Measurements from ENCODE around the gene MKRN2OS.
A peak's percentile ranks its signal among the peaks of the same experiment; 100 is the strongest.

The MKRN2OS gene

DNA sequence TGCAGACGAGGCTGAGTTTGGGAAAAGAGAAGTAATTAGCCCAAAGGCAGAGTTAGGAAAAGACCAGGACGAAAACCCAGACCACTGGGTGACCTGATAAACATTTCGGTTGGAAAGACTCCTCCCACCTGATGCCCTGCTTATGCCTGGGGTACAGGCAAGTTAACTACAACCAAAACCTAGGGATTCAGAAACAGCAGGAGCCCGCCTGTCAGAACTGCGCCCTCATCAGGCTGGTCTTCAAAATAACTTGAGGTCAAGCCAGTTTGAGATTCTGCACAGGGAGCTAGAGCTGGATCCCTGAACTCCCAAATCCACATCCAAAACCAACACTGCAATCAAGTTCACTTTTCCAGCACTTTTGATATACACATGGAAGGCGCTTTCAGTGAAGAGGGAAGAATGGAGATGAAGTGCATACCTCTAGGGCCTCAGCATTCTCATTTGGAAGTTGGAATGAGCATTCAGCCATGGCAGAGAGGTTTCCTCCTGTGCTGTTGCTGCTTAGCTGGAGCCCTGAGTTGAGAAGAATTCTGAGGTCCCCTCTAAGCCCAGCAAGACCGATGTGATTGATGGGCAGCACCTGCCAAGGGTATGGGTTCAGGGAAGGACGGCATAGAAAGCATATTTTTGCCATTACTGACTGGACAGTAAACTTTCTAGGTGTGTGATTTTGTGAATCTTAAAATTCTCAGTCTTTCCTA is 49.4 kb downstream of the MKRN2OS start:
- no peak overlapping the region for H3K27ac ChIP-seq
- DNase-seq (ENCODE audit: low spot score) = no peak
- no peak overlapping the region for H3K4me3 ChIP-seq

DNA sequence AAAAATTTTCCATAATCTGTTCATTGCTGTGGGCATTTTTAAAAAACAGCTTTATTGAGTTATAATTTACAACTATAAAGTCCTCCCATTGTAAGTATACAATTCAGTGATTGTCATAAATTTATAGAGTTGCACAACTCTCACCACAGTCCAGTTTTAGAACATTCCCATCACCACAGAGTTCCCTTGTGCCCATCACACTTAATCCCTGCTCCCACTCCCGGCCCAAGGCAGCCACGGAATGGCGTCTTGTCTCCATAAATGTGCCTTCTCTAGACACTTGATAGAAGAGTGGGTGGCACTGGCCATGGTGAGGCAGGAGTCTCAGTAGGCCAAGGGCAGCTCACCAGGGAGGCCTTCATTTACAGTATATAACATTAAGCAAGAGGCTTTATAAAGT is 54.8 kb downstream of the MKRN2OS start:
- TF ChIP-seq, protein P1, sequence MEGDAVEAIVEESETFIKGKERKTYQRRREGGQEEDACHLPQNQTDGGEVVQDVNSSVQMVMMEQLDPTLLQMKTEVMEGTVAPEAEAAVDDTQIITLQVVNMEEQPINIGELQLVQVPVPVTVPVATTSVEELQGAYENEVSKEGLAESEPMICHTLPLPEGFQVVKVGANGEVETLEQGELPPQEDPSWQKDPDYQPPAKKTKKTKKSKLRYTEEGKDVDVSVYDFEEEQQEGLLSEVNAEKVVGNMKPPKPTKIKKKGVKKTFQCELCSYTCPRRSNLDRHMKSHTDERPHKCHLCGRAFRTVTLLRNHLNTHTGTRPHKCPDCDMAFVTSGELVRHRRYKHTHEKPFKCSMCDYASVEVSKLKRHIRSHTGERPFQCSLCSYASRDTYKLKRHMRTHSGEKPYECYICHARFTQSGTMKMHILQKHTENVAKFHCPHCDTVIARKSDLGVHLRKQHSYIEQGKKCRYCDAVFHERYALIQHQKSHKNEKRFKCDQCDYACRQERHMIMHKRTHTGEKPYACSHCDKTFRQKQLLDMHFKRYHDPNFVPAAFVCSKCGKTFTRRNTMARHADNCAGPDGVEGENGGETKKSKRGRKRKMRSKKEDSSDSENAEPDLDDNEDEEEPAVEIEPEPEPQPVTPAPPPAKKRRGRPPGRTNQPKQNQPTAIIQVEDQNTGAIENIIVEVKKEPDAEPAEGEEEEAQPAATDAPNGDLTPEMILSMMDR (IDR thresholded peaks at IDR 0.05) = no peak
- peak; percentile 28 for DNase-seq (ENCODE audit: low spot score)
- Histone ChIP-seq H3K4me3 (no peak overlapping the region), H3K27ac (no peak overlapping the region)

More for the DNA sequence above, 49.4 kb downstream of the MKRN2OS start:
- TF ChIP-seq, protein P1 (IDR thresholded peaks at IDR 0.05) = no peak

DNA sequence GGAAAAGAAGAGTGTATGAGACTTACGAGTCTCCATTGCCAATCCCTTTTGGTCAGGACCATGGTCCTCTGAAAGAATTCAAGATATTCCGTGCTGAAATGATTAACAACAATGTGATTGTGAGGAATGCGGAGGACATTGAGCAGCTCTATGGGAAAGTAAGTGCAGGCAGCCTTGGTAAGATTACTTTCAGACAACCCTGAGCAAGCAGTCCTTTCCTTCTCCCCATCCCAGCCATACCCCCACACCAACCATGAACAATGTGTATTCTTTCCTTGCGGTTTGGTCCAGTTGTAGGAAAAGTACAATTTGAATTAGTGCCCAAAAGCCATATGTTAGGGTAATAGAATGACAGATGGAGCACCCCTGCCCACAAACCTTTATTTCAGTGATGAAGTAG is 55.5 kb downstream of the MKRN2OS start:
- TF ChIP-seq, protein P1 (IDR thresholded peaks at IDR 0.05) = no peak
- H3K4me3 ChIP-seq = no peak overlapping the region
- H3K27ac ChIP-seq = no peak overlapping the region
- no peak for DNase-seq (ENCODE audit: low spot score)

Measured in coronary artery (tissue), 2 donors.